ENCODE data around the gene MAP3K5. TPM values are rescaled to one million over a fixed set of nuclear protein-coding genes. Genes with fewer than 3 reads are reported as not detected.

MAP3K5 gene
- total and polyA plus RNA-seq, 9 of the 15 experiments (the other 6 are each of a cell fraction or from before 2014, with no cell fraction given) = 2.2 to 13.0 (median 9.9) TPM

GRCh38 chr6:136792410-136793262 lies at the start of gene MAP3K5 (continued):
- TF ChIP-seq AFF1 (IDR thresholded peaks at IDR 0.05; ENCODE audit: low read depth in 1 of 2, partially characterized antibody in 2 of 2) = no peak
- no peak for TF ChIP-seq ATF3 (IDR thresholded peaks at IDR 0.05)
- TF ChIP-seq ATF3 (CRISPR knock-in tag; conservative IDR thresholded peaks at IDR 0.05) = peak; percentile 60; the same call in 1 of the 2 replicates
- TF ChIP-seq ZNF830 (CRISPR knock-in tag; IDR thresholded peaks at IDR 0.05) = 0 out of 2 replicates have a peak, but pooled peaks have one; percentile 36
- peak; percentile 98; the same call in 1 of the 2 replicates for TF ChIP-seq RBM14 (IDR thresholded peaks at IDR 0.05; ENCODE audit: borderline replicate concordance, insufficient read depth, low read depth, low read length)
- TF ChIP-seq ZNF764 (CRISPR knock-in tag; IDR thresholded peaks at IDR 0.05; ENCODE audit: low read depth) = 0 out of 2 replicates have a peak, but pooled peaks have one; percentile 9
- TF ChIP-seq CTCF (IDR thresholded peaks at IDR 0.05 in 2 of 3, conservative IDR thresholded peaks at IDR 0.05 in 1 of 3; ENCODE audit: insufficient read depth in 2 of 3, low read depth in 1 of 3, low read length in 3 of 3) = peak; percentile 85 to 97 (median 90)
- TF ChIP-seq ETV6 (IDR thresholded peaks at IDR 0.05; ENCODE audit: borderline replicate concordance in 1 of 2, low read depth in 2 of 2, low read length in 1 of 2) = 0 out of 4 replicates have a peak, but pooled peaks of 1 of the 2 experiments have one; percentile 16
- TF ChIP-seq ETV6 (CRISPR knock-in tag; IDR thresholded peaks at IDR 0.05; ENCODE audit: borderline replicate concordance) = no peak
- no peak for TF ChIP-seq ZNF449 (CRISPR knock-in tag; IDR thresholded peaks at IDR 0.05)
- peak; percentile 43; the same call in 1 of the 2 replicates for TF ChIP-seq ZNF263 (CRISPR knock-in tag; IDR thresholded peaks at IDR 0.05; ENCODE audit: borderline replicate concordance)
- TF ChIP-seq ZBTB5 (IDR thresholded peaks at IDR 0.05) = no peak
- TF ChIP-seq PHB2 (IDR thresholded peaks at IDR 0.05; ENCODE audit: low read depth) = no peak
- no peak for TF ChIP-seq ASH1L (IDR thresholded peaks at IDR 0.05; ENCODE audit: borderline replicate concordance, low read depth, partially characterized antibody)
- no peak for TF ChIP-seq SREBF2 (CRISPR knock-in tag; IDR thresholded peaks at IDR 0.05)
